GM18867 (cell line): ENCODE measurements around the gene SETMAR.
"Not testable (repeated sequence)": the region's sequence is repeated elsewhere in the genome, so short reads cannot be mapped to it uniquely, and the experiment has no call there.

Experiments
- ATAC-seq: cut with Tn5 transposase; IDR thresholded peaks from one replicate; pipeline ENCODE4 v1.9.1; 2021; ENCODE audit warnings: mild to moderate bottlenecking, moderate library complexity; ENCODE audit not compliant: unreplicated experiment

The SETMAR gene

GRCh38 chr3:4303187-4304123 is at the start of gene SETMAR:
Gene SETMAR (plus strand): TSS chr3:4303369. CDS start chr3:4303371, 2 bp downstream.
- ATAC-seq, result peak; percentile 98

- no peak for ATAC-seq
Measured at GRCh38 chr3:4261406-4261805, 41.8 kb upstream of the SETMAR start.

GRCh38 chr3:4264040-4264439 is 39.1 kb upstream of the SETMAR start:
- ATAC-seq, result no peak

GRCh38 chr3:4270720-4271119 is 32.4 kb upstream of the SETMAR start:
- ATAC-seq, result peak; percentile 80

- ATAC-seq, result no peak
Measured at GRCh38 chr3:4271834-4272233, 31.3 kb upstream of the SETMAR start.

- no peak for ATAC-seq
Measured at GRCh38 chr3:4279516-4280105, 23.6 kb upstream of the SETMAR start.

- ATAC-seq, result no peak
Measured at GRCh38 chr3:4281991-4282390, 21.2 kb upstream of the SETMAR start.

- no peak for ATAC-seq
Measured at GRCh38 chr3:4284865-4285264, 18.3 kb upstream of the SETMAR start.

- ATAC-seq, result no peak
Measured at GRCh38 chr3:4289044-4289443, 14.1 kb upstream of the SETMAR start.

GRCh38 chr3:4290272-4290893 is 12.8 kb upstream of the SETMAR start:
- peak; percentile 81 for ATAC-seq

GRCh38 chr3:4292301-4292700 is 10.9 kb upstream of the SETMAR start:
- ATAC-seq, result no peak

GRCh38 chr3:4294616-4295327 is 8.4 kb upstream of the SETMAR start:
- no peak for ATAC-seq

- not testable (repeated sequence) for ATAC-seq
Measured at GRCh38 chr3:4296454-4296853, 6.7 kb upstream of the SETMAR start.

GRCh38 chr3:4297486-4297885 is 5.7 kb upstream of the SETMAR start:
- no peak for ATAC-seq

- no peak for ATAC-seq
Measured at GRCh38 chr3:4302747-4303146, 422 bp upstream of the SETMAR start.

GRCh38 chr3:4305210-4305609 is 2.0 kb downstream of the SETMAR start:
- not testable (repeated sequence) for ATAC-seq

- no peak for ATAC-seq
Measured at GRCh38 chr3:4306091-4306490, 2.9 kb downstream of the SETMAR start.

- ATAC-seq, result no peak
Measured at GRCh38 chr3:4306860-4307259, 3.7 kb downstream of the SETMAR start.

GRCh38 chr3:4309491-4310128 is 6.4 kb downstream of the SETMAR start:
- ATAC-seq, result no peak

- no peak for ATAC-seq
Measured at GRCh38 chr3:4310971-4311370, 7.8 kb downstream of the SETMAR start.

- no peak for ATAC-seq
Measured at GRCh38 chr3:4311496-4311895, 8.3 kb downstream of the SETMAR start.
